ENCODE data around the gene TCEANC2. TPM values are rescaled to one million over a fixed set of nuclear protein-coding genes. Genes with fewer than 3 reads are reported as not detected.
"Not testable (repeated sequence)": the region's sequence is repeated elsewhere in the genome, so short reads cannot be mapped to it uniquely, and the experiment has no call there.

TCEANC2 gene
- total RNA-seq, 4 donors from 2014 or later: 1.5 to 7.3 (median 3.2) TPM

DNA sequence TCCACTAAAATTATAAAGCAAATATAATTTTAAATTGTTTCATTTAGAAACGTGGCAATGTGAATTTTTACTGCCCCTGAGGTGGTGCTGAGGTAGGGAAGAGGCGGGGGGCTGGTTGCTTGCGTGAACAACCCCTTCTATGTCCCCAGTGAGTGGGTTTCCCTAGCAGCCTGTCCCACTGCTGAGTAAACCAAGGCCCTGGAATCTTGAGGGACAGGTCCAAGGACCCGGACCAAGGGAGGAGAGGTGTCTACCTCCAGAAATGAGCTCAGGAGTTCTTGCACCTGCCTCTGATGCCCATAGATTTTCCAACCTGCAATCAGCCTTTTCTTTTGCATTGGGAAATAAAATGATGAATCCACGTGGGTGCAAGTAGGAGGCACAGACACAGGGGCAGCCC, 34.8 kb upstream of the TCEANC2 start:
- DNase-seq: no peak
- Histone ChIP-seq H3K27me3 (no peaks in the 10 kb centered on the region), H3K36me3 (no peaks in the 10 kb centered on the region), H3K4me1 (no peaks in the 10 kb centered on the region), H3K9me3 (no peaks in the 10 kb centered on the region), H3K4me3 (no peak overlapping the region), H3K27ac (no peak overlapping the region)
- intact Hi-C loops (cut with DNase I; ENCODE audit: low total_unique reads): no loop called here
- TF ChIP-seq, protein P1, sequence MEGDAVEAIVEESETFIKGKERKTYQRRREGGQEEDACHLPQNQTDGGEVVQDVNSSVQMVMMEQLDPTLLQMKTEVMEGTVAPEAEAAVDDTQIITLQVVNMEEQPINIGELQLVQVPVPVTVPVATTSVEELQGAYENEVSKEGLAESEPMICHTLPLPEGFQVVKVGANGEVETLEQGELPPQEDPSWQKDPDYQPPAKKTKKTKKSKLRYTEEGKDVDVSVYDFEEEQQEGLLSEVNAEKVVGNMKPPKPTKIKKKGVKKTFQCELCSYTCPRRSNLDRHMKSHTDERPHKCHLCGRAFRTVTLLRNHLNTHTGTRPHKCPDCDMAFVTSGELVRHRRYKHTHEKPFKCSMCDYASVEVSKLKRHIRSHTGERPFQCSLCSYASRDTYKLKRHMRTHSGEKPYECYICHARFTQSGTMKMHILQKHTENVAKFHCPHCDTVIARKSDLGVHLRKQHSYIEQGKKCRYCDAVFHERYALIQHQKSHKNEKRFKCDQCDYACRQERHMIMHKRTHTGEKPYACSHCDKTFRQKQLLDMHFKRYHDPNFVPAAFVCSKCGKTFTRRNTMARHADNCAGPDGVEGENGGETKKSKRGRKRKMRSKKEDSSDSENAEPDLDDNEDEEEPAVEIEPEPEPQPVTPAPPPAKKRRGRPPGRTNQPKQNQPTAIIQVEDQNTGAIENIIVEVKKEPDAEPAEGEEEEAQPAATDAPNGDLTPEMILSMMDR (IDR thresholded peaks at IDR 0.05): no peak
- TF ChIP-seq POLR2A (IDR thresholded peaks at IDR 0.05): no peak

DNA sequence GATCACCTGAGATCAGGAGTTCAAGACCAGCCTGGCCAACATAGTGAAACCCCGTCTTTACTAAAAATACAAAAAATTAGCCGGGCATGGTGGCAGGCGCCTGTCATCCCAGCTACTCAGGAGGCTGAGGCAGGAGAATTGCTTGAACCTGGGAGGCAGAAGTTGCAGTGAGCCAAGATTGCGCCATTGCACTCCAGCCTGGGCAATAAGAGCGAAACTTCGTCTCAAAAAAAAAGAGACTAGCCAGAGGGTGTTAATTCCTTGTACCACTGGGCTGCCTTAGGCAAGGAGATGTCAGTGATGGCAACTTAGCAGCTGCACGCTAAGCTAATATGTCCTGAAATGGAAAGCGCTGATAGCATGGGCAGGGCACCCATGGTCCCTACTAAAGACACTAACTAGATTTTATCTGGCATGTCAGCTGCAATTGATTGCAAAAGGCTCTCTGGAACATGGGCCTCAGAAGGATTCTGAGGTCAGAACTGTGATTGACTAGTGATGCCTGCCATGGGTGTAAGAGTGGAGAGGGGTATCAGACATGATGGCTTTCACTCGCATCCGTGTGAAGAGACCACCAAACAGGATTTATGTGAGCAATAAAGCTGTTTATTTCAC, 33.7 kb upstream of the TCEANC2 start:
- H3K27ac ChIP-seq; DNase-seq; H3K9me3 ChIP-seq; H3K36me3 ChIP-seq; H3K27me3 ChIP-seq; H3K4me3 ChIP-seq; intact Hi-C loops (cut with DNase I; ENCODE audit: low total_unique reads); H3K4me1 ChIP-seq: not testable (repeated sequence)

DNA sequence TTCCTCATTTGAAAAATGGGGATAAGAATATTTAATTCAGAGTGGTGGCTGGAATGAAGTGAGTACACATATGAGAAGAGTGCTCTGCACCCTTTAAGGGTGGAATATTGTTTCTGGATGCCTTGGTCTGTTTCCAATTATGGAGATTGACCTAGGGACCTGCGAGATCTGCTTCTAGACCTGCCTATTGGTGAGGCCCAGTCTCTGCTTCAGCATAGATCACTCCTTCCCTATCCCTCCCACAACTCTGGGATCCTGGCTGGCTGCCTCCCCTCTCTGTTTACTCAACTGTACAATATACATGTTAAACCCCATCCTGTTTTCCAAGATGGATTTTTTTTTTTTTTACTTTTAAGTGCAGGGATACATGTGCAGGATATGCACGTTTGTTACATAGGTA, 29.1 kb upstream of the TCEANC2 start:
- no peaks in the 10 kb centered on the region for H3K4me1 ChIP-seq
- DNase-seq: no peak
- no peak for TF ChIP-seq POLR2A (IDR thresholded peaks at IDR 0.05)
- TF ChIP-seq, protein P1 (IDR thresholded peaks at IDR 0.05): no peak
- no peak overlapping the region for H3K27ac ChIP-seq
- no peaks in the 10 kb centered on the region for H3K9me3 ChIP-seq
- no peak overlapping the region for H3K4me3 ChIP-seq
- intact Hi-C loops (cut with DNase I; ENCODE audit: low total_unique reads): no loop called here
- H3K36me3 ChIP-seq: no peaks in the 10 kb centered on the region
- no peaks in the 10 kb centered on the region for H3K27me3 ChIP-seq

DNA sequence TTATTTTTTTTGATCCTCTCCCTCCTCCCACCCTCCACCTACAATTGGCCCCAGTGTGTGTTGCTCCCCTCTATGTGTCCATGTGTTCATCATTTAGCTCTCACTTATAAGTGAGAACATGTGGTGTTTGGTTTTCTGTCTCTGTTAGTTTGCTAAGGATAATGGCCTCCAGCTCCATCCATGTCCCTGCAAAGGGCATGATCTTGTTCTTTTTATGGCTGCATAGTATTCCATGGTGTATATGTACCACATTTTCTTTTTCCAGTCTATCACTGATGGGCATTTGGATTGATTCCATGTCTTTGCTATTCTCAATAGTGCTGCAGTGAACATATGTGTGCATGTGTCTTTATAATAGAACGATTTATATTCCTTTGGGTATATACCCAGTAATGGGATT, 28.6 kb upstream of the TCEANC2 start:
- intact Hi-C loops (cut with DNase I; ENCODE audit: low total_unique reads); H3K4me3 ChIP-seq; H3K4me1 ChIP-seq; H3K27me3 ChIP-seq; DNase-seq; H3K9me3 ChIP-seq; H3K36me3 ChIP-seq; H3K27ac ChIP-seq: not testable (repeated sequence)

DNA sequence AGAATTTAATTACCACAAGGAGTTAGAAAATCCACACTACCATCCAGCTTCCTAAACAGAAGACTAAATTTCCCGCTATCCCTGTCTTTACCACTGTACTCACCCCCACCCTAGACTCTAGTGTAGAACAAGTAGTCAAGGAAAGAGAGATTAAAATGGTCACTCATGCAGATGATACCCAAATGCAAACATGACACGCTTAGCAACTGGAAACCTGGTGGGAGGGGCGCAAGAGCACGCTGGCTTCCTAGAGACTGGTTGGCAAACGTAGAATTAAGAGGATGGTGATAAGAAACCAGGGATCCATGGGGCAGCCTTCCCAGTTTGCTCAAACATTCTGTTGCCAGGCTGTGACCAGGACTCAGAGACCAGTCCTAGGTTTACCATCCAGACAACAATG, 25.6 kb upstream of the TCEANC2 start:
- DNase-seq: no peak
- Histone ChIP-seq H3K9me3 (no peaks in the 10 kb centered on the region), H3K4me1 (no peaks in the 10 kb centered on the region), H3K4me3 (no peak overlapping the region), H3K27me3 (no peaks in the 10 kb centered on the region), H3K36me3 (no peaks in the 10 kb centered on the region), H3K27ac (no peak overlapping the region)
- intact Hi-C loops (cut with DNase I; ENCODE audit: low total_unique reads): no loop called here
- TF ChIP-seq, protein P1 (IDR thresholded peaks at IDR 0.05): no peak
- no peak for TF ChIP-seq POLR2A (IDR thresholded peaks at IDR 0.05)

DNA sequence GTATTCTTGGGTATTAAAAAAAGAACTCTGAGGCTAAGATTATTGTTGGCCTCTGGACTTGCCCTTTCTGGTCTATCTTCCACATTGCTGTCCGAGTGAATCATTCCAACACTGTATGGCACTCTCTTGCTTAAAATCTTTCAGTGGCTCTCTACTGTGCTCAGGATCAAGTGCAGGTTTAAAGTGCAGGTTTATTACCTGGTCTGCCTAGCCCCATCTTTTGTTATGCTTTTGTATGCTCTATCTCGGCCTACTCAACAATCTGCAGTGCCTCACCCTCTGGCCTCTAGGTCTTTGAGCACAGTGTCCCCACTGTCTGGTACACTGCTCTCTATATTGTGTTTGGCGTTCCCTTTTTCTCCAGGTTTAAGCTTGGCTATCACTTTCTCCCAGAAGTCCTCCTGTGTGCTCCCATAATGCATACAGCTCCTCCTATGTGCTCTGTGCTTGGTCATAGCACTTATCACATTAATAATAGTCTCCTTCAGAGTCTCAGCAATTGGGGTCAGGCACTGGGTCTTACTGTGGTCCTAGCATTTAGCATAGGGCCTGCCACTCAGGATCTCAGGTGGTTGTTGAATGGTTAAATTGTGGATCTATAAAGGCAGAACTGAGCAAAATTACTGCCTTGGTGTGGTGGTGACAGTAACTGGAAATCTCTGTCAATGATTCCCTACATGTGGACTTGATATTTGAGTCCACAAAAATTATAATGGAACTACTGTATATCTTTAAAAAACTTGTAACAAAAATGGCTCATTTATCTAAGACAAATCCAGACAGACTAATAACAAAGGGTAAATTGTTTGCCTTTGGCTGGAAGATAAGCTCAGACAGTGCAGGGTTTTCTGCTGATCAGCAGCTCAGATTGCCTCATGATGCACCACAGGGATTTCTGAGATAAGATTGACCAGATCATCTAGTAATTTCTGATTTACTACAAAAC, 24.8 kb upstream of the TCEANC2 start:
- no peaks in the 10 kb centered on the region for H3K9me3 ChIP-seq
- no peak for DNase-seq
- no peak overlapping the region for H3K27ac ChIP-seq
- H3K4me1 ChIP-seq: no peaks in the 10 kb centered on the region
- no peaks in the 10 kb centered on the region for H3K36me3 ChIP-seq
- intact Hi-C loops (cut with DNase I; ENCODE audit: low total_unique reads): no loop called here
- H3K27me3 ChIP-seq: no peaks in the 10 kb centered on the region
- TF ChIP-seq, protein P1 (IDR thresholded peaks at IDR 0.05): no peak
- TF ChIP-seq POLR2A (IDR thresholded peaks at IDR 0.05): no peak
- H3K4me3 ChIP-seq: no peak overlapping the region

All from uterus (tissue), 4 donors.